K562 (cell line): ENCODE data around the gene RTBDN. TPM values are rescaled to one million over a fixed set of nuclear protein-coding genes. Genes with fewer than 3 reads are reported as not detected.
A peak's percentile ranks its signal among the peaks of the same experiment; 100 is the strongest.

Source experiments
- IFI16 ChIP-seq: fragments of 250-450 bp; sonication (Bioruptor Pico); IDR thresholded peaks from 2 replicates; pipeline ENCODE4 v2.1.2; 2022; ENCODE audit warnings: mild to moderate bottlenecking, inconsistent platforms
- NCOA2 ChIP-seq, 2 experiments: fragments of 450-650 bp; IDR thresholded peaks; 2 replicates each; pipeline ENCODE4 v1.6.1; 2018; ENCODE audit warnings: mild to moderate bottlenecking in 2 of 2, moderate library complexity in 1 of 2; ENCODE audit not compliant: partially characterized antibody in 2 of 2
- RAD21 ChIP-seq, 2 experiments: fragments of 250-450 bp in 1 of 2; fragments of 450-650 bp in 1 of 2; sonication (Bioruptor Pico) in 1 of 2; formaldehyde crosslinking in 1 of 2; IDR thresholded peaks in 1 of 2; conservative IDR thresholded peaks in 1 of 2; 2 replicates each; pipeline versions ENCODE4 v1.4.0 to v1.8.0; 2020 to 2022; ENCODE audit warnings: mild to moderate bottlenecking in 2 of 2, moderate library complexity in 1 of 2
- ZBTB17 ChIP-seq: fragments of 450-650 bp; formaldehyde crosslinking; IDR thresholded peaks from 2 replicates; pipeline ENCODE4 v1.4.0; 2020; ENCODE audit warnings: mild to moderate bottlenecking
- ZNF212 ChIP-seq: fragments of 450-650 bp; formaldehyde crosslinking; IDR thresholded peaks from 2 replicates; pipeline ENCODE4 v1.4.0; 2020; ENCODE audit warnings: mild to moderate bottlenecking
- ZNF445 ChIP-seq: fragments of 250-450 bp; sonication (Bioruptor Pico); IDR thresholded peaks from 2 replicates; pipeline ENCODE4 v1.4.0; 2020; ENCODE audit warnings: low read depth, mild to moderate bottlenecking, moderate library complexity
- ZNF586 ChIP-seq: fragments of 450-650 bp; formaldehyde crosslinking; conservative IDR thresholded peaks from 2 replicates; pipeline ENCODE4 v1.4.0; 2020; ENCODE audit warnings: mild to moderate bottlenecking, moderate library complexity
- polyA plus RNA-seq, 8 experiments: library from polyadenylated mRNA; depleted of rRNA in 4 of 8; stranded (reverse) in 5 of 8; unstranded in 3 of 8; fragments of >200 nt; fragmentation: Nextera tagmentation in 2 of 8; fragmentation: Illumina TruSeq in 1 of 8; extraction: Ambion mirVana in 2 of 8; extraction: Trizol in 1 of 8; gene quantifications; 2 replicates each; pipeline versions ENCODE4 v1.2.1 to v1.2.3, GENCODE V29; 2011 to 2014; ENCODE audit warnings: inconsistent platforms in 1 of 8, missing spikeins in 1 of 8
- total RNA-seq, 7 experiments: library from RNA; depleted of rRNA in 6 of 7; stranded (reverse); fragments of >200 nt in 6 of 7; fragmentation: Illumina TruSeq in 2 of 7; extraction: Trizol in 2 of 7; gene quantifications; 2 replicates each; pipeline versions ENCODE4 v1.2.1 to v1.2.3, GENCODE V29; 2011 to 2021; ENCODE audit warnings: low replicate concordance in 1 of 7
- TF ChIP-seq, protein P1 (sequence below), 2 experiments: fragments of 450-650 bp in 1 of 2; IDR thresholded peaks; 2 replicates each; pipeline ENCODE4 v1.6.1; 2011 to 2017; ENCODE audit warnings: low read depth in 2 of 2, antibody characterized with exemption in 1 of 2, borderline replicate concordance in 1 of 2, low read length in 1 of 2, mild to moderate bottlenecking in 1 of 2, mixed read lengths in 1 of 2; ENCODE audit not compliant: control insufficient read depth in 1 of 2
- TF ChIP-seq, protein P2 (sequence below): fragments of 450-650 bp; IDR thresholded peaks from one replicate; pipeline ENCODE4 v1.6.1; 2018; ENCODE audit warnings: mild to moderate bottlenecking, moderate library complexity; ENCODE audit not compliant: partially characterized antibody
- TF ChIP-seq, protein P3 (sequence below): fragments of 450-650 bp; formaldehyde crosslinking; conservative IDR thresholded peaks from 2 replicates; pipeline ENCODE4 v1.4.0; 2022; ENCODE audit warnings: mild to moderate bottlenecking, missing genetic modification characterization
- TF ChIP-seq, protein P4 (sequence below): fragments of 150-350 bp; conservative IDR thresholded peaks from 2 replicates; pipeline ENCODE4 v1.6.1; 2014; ENCODE audit warnings: low read length
- TF ChIP-seq, protein P5 (sequence below): fragments of 250-450 bp; sonication (Bioruptor Pico); IDR thresholded peaks from 2 replicates; pipeline ENCODE4 v1.4.0; 2020; ENCODE audit warnings: mild to moderate bottlenecking
- TF ChIP-seq, protein P6 (sequence below): IDR thresholded peaks from 2 replicates; pipeline ENCODE4 v1.6.1; 2011; ENCODE audit warnings: borderline replicate concordance, low read depth, mild to moderate bottlenecking, moderate library complexity, low read length; ENCODE audit not compliant: insufficient read depth, poor library complexity, severe bottlenecking

Gene RTBDN
- total and polyA plus RNA-seq, 9 of the 15 experiments (the other 6 are each of a cell fraction or from before 2014, with no cell fraction given), result 0.20 to 2.3 (median 0.72) TPM; not detected in 1

DNA sequence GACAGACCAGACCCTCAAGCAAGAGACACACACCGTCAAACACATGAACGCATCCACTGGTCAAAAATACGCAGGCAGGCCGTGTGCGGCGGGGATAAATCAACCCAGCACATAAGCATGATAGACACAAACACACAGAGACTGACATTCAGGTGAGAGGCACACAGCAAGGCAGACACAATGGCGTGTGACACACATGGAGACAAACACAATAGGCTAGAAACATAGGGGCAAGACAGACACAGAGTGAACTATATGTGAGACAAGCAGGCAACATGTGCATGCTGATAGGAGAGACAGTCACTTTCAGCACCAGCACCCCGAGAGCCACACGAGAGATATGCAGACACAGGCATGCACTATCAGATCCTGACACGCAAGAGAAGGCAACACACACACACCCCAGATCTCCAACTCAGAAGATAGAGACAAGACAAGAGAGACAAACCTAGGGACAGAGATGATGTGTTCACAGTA lies 49.9 kb downstream of the RTBDN start (continued):
- TF ChIP-seq, protein P1, sequence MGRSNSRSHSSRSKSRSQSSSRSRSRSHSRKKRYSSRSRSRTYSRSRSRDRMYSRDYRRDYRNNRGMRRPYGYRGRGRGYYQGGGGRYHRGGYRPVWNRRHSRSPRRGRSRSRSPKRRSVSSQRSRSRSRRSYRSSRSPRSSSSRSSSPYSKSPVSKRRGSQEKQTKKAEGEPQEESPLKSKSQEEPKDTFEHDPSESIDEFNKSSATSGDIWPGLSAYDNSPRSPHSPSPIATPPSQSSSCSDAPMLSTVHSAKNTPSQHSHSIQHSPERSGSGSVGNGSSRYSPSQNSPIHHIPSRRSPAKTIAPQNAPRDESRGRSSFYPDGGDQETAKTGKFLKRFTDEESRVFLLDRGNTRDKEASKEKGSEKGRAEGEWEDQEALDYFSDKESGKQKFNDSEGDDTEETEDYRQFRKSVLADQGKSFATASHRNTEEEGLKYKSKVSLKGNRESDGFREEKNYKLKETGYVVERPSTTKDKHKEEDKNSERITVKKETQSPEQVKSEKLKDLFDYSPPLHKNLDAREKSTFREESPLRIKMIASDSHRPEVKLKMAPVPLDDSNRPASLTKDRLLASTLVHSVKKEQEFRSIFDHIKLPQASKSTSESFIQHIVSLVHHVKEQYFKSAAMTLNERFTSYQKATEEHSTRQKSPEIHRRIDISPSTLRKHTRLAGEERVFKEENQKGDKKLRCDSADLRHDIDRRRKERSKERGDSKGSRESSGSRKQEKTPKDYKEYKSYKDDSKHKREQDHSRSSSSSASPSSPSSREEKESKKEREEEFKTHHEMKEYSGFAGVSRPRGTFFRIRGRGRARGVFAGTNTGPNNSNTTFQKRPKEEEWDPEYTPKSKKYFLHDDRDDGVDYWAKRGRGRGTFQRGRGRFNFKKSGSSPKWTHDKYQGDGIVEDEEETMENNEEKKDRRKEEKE (IDR thresholded peaks at IDR 0.05; ENCODE audit: borderline replicate concordance in 1 of 2, control insufficient read depth in 1 of 2, low read depth in 2 of 2, low read length in 1 of 2), result no peak
- TF ChIP-seq ZNF586 (CRISPR knock-in tag), result no peak
- no peak for TF ChIP-seq NCOA2 (IDR thresholded peaks at IDR 0.05; ENCODE audit: partially characterized antibody in 2 of 2)
- no peak for TF ChIP-seq IFI16
- TF ChIP-seq ZBTB17 (CRISPR knock-in tag), result no peak; the same call in 1 of the 2 replicates
- TF ChIP-seq, protein P2, sequence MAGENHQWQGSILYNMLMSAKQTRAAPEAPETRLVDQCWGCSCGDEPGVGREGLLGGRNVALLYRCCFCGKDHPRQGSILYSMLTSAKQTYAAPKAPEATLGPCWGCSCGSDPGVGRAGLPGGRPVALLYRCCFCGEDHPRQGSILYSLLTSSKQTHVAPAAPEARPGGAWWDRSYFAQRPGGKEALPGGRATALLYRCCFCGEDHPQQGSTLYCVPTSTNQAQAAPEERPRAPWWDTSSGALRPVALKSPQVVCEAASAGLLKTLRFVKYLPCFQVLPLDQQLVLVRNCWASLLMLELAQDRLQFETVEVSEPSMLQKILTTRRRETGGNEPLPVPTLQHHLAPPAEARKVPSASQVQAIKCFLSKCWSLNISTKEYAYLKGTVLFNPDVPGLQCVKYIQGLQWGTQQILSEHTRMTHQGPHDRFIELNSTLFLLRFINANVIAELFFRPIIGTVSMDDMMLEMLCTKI, result no peak
- TF ChIP-seq, protein P3, sequence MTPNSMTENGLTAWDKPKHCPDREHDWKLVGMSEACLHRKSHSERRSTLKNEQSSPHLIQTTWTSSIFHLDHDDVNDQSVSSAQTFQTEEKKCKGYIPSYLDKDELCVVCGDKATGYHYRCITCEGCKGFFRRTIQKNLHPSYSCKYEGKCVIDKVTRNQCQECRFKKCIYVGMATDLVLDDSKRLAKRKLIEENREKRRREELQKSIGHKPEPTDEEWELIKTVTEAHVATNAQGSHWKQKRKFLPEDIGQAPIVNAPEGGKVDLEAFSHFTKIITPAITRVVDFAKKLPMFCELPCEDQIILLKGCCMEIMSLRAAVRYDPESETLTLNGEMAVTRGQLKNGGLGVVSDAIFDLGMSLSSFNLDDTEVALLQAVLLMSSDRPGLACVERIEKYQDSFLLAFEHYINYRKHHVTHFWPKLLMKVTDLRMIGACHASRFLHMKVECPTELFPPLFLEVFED (CRISPR knock-in tag), result 0 out of 2 replicates have a peak, but pooled peaks have one; percentile 11
- 0 out of 4 replicates have a peak, but pooled peaks of 1 of the 2 experiments have one; percentile 4 for TF ChIP-seq RAD21 (CRISPR knock-in tag; conservative IDR thresholded peaks at IDR 0.05 in 1 of 2, IDR thresholded peaks at IDR 0.05 in 1 of 2)
- TF ChIP-seq, protein P4, sequence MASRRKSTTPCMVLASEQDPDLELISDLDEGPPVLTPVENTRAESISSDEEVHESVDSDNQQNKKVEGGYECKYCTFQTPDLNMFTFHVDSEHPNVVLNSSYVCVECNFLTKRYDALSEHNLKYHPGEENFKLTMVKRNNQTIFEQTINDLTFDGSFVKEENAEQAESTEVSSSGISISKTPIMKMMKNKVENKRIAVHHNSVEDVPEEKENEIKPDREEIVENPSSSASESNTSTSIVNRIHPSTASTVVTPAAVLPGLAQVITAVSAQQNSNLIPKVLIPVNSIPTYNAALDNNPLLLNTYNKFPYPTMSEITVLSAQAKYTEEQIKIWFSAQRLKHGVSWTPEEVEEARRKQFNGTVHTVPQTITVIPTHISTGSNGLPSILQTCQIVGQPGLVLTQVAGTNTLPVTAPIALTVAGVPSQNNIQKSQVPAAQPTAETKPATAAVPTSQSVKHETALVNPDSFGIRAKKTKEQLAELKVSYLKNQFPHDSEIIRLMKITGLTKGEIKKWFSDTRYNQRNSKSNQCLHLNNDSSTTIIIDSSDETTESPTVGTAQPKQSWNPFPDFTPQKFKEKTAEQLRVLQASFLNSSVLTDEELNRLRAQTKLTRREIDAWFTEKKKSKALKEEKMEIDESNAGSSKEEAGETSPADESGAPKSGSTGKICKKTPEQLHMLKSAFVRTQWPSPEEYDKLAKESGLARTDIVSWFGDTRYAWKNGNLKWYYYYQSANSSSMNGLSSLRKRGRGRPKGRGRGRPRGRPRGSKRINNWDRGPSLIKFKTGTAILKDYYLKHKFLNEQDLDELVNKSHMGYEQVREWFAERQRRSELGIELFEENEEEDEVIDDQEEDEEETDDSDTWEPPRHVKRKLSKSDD, result no peak
- TF ChIP-seq, protein P5, sequence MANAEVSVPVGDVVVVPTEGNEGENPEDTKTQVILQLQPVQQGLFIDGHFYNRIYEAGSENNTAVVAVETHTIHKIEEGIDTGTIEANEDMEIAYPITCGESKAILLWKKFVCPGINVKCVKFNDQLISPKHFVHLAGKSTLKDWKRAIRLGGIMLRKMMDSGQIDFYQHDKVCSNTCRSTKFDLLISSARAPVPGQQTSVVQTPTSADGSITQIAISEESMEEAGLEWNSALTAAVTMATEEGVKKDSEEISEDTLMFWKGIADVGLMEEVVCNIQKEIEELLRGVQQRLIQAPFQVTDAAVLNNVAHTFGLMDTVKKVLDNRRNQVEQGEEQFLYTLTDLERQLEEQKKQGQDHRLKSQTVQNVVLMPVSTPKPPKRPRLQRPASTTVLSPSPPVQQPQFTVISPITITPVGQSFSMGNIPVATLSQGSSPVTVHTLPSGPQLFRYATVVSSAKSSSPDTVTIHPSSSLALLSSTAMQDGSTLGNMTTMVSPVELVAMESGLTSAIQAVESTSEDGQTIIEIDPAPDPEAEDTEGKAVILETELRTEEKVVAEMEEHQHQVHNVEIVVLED (CRISPR knock-in tag), result 0 out of 2 replicates have a peak, but pooled peaks have one; percentile 3
- TF ChIP-seq, protein P6, sequence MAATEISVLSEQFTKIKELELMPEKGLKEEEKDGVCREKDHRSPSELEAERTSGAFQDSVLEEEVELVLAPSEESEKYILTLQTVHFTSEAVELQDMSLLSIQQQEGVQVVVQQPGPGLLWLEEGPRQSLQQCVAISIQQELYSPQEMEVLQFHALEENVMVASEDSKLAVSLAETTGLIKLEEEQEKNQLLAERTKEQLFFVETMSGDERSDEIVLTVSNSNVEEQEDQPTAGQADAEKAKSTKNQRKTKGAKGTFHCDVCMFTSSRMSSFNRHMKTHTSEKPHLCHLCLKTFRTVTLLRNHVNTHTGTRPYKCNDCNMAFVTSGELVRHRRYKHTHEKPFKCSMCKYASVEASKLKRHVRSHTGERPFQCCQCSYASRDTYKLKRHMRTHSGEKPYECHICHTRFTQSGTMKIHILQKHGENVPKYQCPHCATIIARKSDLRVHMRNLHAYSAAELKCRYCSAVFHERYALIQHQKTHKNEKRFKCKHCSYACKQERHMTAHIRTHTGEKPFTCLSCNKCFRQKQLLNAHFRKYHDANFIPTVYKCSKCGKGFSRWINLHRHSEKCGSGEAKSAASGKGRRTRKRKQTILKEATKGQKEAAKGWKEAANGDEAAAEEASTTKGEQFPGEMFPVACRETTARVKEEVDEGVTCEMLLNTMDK, result no peak
- no peak for TF ChIP-seq ZNF212
- no peak for TF ChIP-seq ZNF445
